ENCODE results near the gene TBX4.

Gene TBX4

DNA sequence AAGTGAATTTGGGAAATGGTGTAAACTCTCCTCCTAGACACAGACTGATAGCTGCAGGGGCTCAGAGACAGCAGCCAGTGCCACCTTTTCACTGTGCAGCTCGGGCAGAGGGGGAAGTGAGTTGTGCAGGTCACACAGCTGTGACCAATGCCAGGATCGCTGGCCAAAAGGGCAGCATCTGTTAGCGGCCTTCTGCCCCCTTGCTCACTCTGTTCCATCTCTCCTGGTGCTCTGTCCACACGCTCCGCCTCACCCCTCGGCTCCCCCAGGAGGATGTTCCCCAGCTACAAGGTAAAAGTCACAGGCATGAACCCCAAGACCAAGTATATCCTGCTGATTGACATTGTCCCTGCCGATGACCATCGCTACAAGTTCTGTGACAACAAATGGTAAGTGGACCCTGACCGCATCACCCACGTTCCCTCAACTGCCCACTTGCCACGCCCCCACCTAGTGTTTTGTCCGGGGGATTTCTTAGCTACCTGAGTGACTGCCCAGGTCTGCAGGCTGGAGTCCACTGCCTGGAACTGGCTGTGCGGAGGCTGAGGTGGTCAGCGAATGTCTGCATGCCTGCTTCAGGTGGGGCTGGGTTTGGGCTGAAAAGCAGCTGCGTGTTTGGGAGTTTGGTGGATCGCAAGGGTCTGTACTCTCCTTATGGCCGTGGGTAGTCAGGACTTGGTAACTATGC lies 13.5 kb downstream of the TBX4 start:
- DNase-seq (ENCODE audit: low read depth in 3 of 3): no peak

DNA sequence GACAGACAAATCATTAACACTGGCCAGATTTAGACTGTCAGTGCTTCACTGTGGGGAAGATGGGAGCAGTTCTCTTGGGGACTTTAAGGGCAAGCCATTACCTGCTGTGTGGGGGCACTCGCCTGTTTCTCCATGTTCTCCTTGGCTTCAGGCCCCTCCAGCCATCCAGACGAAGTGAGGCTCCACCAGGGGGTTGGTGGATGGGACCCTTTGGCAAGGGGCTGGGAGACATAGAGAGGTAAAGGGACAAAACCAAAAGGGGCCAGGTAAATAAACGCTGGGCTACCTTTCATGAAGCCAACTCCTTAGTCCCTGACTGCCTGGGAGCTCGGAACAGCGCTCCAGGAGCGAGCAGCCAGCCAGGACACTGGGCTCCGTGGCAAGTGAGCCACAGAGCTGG lies 14.0 kb downstream of the TBX4 start:
- DNase-seq (ENCODE audit: low read depth in 3 of 3): no peak

DNA sequence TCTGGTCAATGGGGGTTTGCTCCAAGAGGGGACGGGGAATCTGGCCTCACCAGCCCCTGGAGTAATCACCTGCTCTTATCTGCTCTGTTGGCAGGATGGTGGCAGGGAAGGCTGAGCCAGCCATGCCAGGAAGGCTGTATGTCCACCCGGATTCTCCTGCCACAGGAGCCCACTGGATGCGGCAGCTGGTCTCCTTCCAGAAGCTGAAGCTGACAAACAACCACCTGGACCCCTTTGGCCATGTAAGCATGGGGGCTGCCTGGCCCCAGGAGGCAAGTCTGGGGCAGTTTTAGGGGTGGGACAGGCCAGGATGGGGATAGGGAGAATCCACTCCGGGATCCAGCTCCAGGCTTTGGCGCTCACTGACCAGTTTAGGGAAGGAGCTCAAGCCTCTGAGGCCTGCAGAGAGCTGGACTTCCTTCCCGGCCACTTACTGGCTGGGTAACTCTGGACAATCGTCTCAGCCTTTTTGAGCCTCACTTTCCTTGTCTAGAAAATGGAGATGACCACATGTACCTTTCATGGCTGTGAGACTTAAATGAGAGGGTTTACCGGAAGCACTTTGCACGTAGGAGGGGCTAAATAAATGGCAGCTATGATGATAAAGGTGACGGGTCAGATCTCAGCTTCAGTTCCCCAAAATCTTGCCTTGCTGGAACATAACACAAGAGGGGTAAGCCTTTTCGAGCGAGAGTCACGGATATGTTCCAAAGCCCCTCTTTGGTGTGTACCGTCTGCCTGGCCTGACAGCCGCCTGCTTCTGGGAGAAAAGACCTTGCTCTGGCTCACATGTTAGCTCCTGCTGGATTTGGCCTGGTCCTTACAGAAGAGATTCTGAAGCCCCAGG lies 15.4 kb downstream of the TBX4 start:
- no peak for DNase-seq (ENCODE audit: low read depth in 3 of 3)

DNA sequence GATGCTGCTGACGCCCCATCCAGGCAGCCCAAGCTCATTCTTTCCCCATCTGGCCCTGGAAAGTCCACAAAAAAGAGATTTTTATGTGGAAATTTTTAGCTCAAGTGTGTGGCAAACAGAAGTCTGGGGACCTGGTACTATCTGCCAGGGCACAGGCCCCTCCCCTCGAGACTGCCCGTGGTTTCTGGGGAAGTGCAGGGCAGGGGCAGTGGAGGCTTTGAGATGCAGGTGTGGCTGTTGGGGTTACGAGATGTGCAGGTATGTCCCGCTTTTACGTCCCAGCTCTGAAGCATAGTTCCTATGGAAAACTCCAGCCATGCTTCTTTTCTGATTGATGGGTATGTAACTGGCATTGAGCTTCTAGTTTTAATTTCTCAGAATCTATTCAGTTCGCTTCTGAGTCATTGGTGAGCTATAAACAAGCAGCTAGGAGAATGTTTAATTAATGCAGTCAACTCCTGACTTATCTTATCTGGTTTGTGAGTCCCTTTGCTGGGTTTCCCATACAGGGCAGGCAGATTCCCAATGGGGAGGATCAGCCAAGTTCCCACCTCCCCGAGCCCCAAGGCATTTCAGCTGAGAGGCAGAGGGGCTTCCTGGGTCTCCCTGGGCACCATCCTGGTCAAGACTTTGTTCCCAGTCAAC lies 16.2 kb downstream of the TBX4 start:
- no peak for DNase-seq (ENCODE audit: low read depth in 3 of 3)

DNA sequence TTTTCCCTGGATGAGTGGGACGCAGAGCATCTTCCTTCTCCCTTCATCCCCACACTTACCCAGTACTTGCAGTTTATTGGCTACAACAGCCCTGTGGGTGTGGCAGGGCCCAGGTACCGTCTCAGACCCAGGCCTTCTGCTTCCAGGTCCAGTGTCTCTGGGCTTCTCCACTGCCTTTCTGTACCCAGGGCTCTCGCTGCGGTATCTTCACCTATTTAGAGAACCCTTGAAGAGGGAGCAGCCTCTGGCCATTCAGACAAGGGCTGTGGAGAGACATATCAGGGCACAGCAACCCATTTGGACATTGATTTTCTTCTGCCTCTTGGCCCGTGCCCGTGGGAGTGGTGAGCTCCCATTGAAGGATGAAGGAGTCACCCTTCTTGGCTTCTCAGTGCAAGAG lies 17.3 kb downstream of the TBX4 start:
- no peak for DNase-seq (ENCODE audit: low read depth in 3 of 3)

DNA sequence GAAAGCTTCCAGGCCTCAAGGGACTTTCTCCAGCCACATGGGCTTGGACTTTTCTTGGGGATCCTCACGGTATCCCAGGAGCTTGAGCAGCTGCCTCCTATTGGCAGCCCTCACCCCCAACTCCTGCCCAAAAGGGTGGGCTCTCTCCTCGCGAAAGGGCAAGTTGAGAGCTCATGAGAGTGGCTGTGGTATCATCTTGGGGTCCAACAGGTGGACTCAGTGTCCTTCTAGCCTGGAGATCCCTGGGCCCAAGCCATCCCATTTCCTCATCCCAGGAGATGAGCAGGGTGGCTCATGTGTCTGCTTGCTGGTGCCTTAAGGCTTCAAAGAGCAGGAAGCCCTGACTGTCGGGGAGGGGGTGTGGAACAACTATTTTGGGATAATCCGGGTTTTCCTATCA lies 17.7 kb downstream of the TBX4 start:
- no peak for DNase-seq (ENCODE audit: low read depth in 3 of 3)

DNA sequence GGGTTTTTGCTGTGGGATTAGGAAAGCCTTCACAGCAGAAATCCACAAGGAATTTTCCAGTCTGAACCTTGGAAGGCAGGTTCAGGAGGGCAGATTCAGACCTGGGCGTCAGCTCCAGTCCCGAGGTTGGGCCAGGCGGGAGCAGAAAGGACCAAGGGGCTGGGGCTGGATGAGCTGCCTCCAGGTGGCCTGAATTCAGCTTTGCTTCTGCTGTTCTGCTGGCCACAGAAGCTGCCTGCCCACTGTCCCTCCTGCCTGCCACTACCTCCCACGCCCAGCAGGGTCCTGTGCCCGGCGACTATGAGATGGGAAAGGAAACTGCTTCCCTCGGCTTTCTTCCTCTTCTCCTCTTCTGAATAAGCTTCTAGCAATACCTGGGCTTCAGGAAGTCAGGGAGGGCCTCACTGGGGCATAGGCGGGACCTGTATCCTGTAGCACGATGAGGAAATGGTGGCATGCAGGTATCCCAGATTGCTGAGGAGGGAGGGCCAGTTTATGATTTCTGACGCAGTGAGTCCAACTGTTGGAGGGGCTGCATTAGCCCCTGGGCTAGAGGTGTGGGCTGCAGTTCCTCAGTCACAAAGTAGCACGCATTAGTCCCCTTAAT lies 18.4 kb downstream of the TBX4 start:
- no peak for DNase-seq (ENCODE audit: low read depth in 3 of 3)

DNA sequence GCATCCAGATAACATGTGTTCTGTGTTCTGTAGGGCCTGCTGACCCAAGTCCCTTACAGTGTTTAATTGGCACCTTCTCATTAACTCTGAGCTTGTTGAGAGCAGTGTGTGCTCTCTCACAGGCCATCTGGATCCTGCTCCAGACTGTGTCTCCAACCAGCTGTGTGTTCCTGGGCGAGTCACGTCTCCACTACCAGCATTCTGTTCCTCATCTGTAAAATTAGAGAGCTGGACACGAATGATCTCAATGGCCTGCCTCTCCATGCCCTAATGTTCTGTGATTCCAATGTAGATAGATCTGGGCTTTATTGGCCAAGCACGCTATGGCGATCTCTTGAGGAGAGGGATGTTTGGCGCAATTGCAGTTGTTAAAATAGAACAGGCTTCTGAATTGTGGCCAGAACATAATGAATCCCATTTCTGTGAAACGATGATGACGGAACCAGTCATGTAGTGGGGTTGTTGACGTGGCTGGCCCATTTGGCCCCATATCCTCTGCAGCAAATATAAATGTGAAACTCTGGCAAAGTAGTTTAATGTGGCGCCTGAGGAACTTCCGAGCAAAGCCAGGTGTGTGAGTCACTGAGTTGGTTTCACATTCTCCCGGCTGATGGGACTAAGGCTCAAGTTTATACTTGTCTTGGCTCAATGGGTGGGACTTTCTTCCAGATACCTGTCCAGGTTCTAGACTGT lies 22.2 kb downstream of the TBX4 start:
- no peak for DNase-seq (ENCODE audit: low read depth in 3 of 3)

DNA sequence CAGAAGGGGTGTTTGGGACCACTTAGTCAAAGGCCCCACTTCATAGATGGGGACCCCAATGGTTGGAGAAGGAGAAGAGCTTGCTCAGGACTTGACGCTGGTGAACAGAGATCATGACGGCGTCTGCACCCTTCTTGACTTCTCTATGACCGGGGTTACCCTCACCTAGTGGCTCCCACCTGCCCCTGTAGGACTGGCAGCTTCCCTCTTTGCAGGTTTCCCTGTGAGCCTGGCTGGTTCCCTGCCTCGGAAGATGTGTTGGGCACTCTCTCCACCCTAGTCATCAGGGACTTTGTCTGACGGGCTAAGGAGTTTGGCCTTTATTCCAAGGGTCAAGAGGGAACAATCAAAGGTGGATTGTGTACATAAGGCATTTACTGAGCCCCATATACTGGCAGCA lies 22.7 kb downstream of the TBX4 start:
- DNase-seq (ENCODE audit: low read depth in 3 of 3): no peak

DNA sequence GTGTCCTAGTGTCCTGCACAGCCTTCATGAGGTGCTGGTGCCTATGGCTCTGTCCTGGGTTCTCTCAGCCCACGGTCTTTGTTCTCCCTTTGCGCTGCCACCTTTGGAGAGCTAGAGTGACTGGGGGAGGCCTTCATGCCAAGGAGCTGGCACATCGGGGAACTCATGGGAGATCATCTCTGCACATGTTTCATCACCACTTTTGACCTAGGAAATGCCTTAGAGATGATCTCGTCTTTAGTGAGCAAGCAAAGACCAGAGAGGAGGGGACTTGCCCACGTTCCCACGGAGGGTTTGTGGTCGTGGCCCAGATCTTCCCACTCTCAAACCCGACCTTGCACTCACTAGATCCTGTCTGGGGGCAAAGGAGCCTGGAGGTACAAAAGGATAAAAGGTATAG lies 23.5 kb downstream of the TBX4 start:
- DNase-seq (ENCODE audit: low read depth in 3 of 3): no peak

DNA sequence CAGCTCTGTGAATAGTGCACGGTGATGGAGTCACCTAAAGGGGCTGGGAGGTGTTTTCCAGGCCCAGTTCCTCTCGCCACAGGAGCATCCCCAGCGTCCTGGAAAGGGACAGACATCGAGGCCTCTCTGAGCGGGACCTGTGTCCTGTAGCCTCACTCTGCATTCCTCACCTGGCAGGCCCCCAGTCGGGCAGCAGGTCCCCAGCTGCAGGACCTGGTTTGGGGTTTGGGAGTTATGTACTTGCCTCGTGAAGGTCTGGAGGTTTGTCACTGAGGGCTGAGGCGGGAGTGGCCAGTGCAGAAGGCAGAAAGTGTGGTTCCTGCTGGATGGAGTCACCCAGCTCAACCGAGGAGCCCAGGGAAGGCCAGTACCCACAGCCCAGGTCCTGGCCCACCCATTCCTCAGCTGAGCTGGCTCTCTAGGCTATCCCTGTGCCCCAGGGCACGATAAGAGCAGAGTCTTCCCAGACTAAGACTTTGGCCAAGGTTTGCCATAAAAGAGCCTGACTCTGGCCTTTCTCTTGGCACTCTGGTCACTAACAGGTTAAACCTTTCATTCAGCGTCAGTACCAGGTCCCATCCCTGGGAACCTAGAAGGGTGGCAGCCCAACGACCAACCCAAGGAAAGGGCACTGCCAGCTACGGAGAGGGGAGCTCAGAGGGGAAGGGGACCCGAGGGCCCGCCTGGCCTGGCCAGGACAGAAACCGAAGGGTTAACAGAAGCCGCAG lies 24.4 kb downstream of the TBX4 start:
- DNase-seq (ENCODE audit: low read depth in 3 of 3): no peak

DNA sequence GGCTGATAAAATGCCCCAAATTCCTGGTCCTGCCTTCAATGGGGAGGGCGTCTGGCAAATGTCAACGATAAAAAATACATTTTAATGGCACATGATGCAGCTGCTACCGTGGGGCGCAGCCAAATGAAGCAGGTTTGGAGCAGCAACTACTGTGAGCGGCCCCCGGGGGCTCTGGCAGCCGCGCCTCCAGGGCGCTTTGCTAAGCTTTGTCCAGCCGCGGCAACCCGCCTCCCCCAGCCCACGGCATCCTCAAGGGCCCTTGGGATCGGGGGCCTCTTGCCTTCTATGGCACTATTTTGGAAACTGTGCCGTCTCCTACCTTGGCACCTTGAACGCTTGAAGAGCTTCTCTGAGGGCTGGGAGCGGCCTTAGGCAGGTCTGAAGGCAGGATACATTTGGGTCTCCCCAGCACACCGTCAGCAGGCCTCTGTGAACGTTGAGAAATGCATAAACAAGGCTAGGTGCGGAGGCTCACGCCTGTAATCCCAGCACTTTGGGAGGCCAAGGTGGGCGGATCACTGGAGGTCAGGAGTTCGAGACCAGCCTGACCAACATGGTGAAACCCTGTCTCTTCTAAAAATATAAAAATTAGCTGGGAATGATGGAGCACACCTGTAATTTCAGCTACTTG lies 25.1 kb downstream of the TBX4 start:
- DNase-seq (ENCODE audit: low read depth in 3 of 3): no peak

DNA sequence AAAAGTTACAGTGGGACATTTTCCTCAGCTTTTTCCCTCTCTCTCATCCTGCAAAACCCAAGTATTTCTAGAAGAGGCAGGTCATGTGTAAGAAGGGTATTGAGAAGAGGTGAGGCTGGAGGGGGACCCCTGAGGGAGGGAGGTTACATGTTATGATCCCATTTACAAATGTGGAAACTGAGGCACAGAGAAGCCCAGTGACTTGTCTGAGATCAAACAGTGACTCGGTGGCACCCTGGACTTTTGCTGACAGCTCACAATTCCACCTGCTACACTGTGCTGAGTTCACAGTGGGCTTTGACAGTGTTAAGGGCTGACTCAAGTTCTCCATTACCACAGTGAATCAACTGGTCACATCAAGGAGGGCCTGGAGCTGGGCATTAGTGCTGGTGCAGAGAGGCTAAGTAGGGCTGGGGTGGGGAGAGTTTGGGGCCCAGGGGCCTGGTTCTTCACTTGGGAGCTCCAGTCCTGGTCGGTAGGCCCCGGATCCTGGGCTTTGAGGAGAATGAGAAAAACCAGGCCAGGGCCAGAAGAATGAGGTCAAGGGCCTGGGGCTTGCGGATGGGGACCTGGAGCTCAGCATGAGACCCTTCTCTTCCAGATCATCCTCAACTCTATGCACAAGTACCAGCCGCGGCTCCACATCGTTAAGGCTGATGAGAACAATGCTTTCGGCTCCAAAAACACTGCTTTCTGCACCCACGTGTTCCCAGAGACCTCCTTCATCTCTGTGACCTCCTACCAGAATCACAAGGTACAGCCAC lies 26.0 kb downstream of the TBX4 start:
- no peak for DNase-seq (ENCODE audit: low read depth in 3 of 3)

DNA sequence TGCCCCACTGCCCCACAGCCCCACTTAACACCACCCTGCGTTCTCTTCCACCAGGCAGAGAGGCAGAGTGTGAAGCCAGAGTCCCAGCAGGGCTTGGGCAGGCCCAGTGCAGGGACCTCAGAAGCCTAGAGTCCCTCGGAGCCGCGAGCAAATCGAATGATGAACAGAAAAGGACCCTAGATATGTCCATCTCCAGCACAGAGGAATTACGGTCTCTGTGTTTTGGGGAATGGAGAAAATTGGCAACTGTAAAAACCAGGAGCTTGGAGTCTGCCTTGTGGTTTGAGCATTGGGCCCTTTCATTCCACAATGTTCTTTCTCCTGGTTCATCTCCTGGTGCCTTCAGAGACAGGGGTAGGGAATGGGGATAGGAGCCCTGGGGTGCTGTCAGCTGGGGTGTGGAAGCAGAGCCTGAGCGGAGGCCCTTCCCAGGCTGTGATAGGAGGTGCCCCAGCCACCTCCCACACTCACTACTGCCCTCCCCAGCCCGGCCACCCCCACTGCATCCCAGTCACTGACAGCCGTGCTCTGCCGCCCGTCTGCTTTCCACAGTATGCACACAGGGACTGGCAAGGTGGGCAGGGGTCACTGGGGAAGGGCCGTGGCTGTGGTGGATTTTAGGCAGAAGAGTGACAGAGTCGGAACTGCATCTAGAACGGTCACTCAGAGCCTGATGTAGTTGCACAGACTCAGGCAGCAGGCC lies 26.7 kb downstream of the TBX4 start:
- DNase-seq (ENCODE audit: low read depth in 3 of 3): no peak

DNA sequence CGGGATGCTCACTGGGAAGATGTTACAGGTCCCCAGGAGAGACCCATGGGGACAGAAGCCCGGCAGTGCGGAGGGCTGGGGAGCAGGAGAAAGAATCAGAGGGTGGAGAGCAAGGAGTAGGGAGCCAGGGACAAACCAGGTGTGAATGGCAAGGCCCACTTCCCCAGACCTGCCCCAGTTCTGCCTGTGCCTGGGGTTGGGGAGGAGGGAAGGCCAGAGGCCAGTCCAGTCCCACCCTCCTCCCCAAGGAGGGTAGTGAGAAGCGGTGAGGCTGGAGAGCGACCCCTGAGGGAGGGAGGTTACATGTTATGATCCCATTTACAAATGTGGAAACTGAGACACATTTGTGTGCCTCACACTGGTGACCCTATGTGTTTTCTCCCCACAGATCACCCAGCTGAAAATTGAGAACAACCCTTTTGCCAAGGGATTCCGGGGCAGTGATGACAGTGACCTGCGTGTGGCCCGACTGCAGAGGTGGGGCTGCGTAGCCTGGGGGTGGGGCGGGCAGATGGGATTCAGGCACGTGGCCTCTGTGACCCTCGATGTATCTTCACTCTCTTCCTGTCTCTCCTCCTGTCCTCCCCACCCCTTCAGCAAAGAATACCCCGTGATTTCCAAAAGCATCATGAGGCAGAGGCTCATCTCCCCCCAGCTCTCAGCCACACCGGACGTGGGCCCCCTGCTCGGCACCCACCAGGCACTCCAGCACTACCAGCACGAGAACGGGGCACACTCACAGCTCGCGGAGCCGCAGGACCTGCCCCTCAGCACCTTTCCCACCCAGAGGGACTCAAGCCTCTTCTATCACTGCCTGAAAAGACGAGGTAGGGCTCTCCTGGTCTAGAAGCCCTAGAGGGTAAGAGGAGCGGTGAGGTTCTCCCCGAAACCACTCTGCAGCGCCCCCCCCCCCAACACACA lies 27.5 kb downstream of the TBX4 start:
- DNase-seq (ENCODE audit: low read depth in 3 of 3): no peak

DNA sequence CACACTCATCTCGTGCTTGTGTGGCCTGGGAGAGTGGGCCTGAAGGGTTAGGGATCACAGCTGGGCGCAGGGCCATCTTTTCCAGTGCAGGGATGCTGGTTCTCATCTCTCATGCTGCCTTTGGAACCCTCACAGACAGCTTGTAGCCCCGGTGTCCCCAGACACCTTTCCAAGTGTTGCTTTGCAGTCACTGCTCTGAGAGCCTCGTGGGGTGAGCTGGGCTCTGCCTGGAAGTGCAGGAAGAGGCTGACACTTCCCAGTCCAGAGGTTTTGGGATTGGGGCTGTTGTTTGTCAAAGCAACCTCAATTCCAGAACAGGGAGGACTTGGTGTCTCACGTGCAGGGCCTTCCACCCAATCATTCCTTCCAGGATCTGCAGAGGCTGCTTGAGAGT lies 28.2 kb downstream of the TBX4 start:
- DNase-seq (ENCODE audit: low read depth in 3 of 3): no peak

DNA sequence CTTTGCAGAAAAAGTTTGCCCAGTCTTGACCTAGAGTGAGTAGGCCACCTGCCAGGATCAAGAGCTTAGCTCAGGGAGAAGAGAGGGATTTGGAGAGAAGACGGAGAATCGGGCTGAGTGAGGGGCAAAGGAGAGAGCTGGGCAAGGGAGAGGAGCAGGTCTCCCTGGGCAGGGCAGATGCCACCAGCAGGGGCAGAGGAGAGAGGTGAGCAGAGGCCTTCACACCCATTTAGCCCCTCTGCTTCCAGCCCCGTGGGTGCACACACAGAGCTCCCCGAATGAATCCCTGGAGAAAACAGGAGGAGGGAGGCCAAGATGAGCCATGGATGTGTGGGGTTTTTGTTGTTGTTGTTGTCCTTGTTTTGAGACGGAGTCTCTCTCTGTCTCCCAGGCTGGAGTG lies 29.2 kb downstream of the TBX4 start:
- no peak for DNase-seq (ENCODE audit: low read depth in 3 of 3)

DNA sequence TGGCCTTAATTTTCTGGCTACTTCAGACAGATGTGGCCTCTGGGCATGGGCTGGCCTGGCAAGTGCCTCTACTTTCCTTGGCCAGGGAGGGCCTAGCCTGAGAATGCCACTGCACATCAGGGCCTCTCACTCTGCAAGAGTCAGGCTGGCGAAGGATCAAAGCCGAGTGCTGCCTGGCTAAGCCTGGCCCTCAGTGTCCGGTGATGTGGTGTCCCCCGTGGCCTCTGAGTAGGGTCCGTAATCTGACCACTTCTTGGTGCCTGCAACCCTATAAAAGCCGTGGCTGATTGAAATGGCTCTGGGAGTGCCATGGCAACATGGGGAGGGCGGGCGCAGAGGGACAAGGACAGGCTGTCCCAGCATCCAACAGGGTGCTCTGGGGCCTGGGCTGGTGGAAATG lies 30.2 kb downstream of the TBX4 start:
- no peak for DNase-seq (ENCODE audit: low read depth in 3 of 3)

Data from stimulated activated CD4-positive, alpha-beta T cell treated with anti-CD3 and anti-CD28 coated beads, TNF-alpha, amount 100 ng/mL, for 48 hours (primary cell).